Peyer's patch (tissue), 4 donors: ENCODE results near the gene IGF2BP2. TPM values are rescaled to one million over a fixed set of nuclear protein-coding genes. Genes with fewer than 3 reads are reported as not detected.

Experiments used
- DNase-seq, 3 donors: peaks; one replicate each; pipeline ENCODE4 v3.0.0-alpha.2; 2017 to 2019
- H3K27ac ChIP-seq, 4 donors: fragments of 200-600 bp; sonication (generic); one replicate each; pipeline ENCODE4 v1.5.1; 2016 to 2019
- H3K27me3 ChIP-seq, 2 donors: fragments of 200-600 bp; sonication (generic); one replicate each; pipeline ENCODE4 v1.5.1; 2019
- H3K36me3 ChIP-seq, 3 donors: fragments of 200-600 bp; sonication (generic); one replicate each; pipeline ENCODE4 v1.5.1; 2016 to 2019
- H3K4me1 ChIP-seq, 4 donors: fragments of 200-600 bp; sonication (generic); one replicate each; pipeline ENCODE4 v1.5.1; 2016 to 2019
- H3K4me3 ChIP-seq, 4 donors: fragments of 200-600 bp; sonication (generic); 1 replicate in 3 of 4; 2 replicates in 1 of 4; pipeline ENCODE4 v1.5.1; 2016 to 2019; ENCODE audit warnings: mild to moderate bottlenecking in 1 of 4
- H3K9me3 ChIP-seq, 4 donors: fragments of 200-600 bp; sonication (generic); one replicate each; pipeline ENCODE4 v1.5.1; 2016 to 2019; ENCODE audit warnings: mild to moderate bottlenecking in 1 of 4
- POLR2A ChIP-seq, 2 donors: fragments of 450-650 bp; IDR thresholded peaks; one replicate each; pipeline ENCODE4 v1.5.1; 2017; ENCODE audit warnings: antibody characterized with exemption in 2 of 2, mild to moderate bottlenecking in 2 of 2, moderate library complexity in 2 of 2
- total RNA-seq, 4 donors: library from RNA; depleted of rRNA; stranded (reverse); fragments of >200 nt; gene quantifications; one replicate each; pipeline ENCODE4 v1.1.0, GENCODE V29; 2016
- TF ChIP-seq, protein P1 (sequence below), 6 experiments: fragments of 450-650 bp in 4 of 6; fragments of 200-600 bp in 2 of 6; sonication (generic) in 1 of 6; IDR thresholded peaks; one replicate each; pipeline ENCODE4 v1.5.1; 2017 to 2019; ENCODE audit warnings: antibody characterized with exemption in 6 of 6, mild to moderate bottlenecking in 3 of 6, moderate library complexity in 1 of 6

Gene IGF2BP2
- total RNA-seq, 4 donors from 2014 or later = 61.9 to 116 (median 99.8) TPM

DNA sequence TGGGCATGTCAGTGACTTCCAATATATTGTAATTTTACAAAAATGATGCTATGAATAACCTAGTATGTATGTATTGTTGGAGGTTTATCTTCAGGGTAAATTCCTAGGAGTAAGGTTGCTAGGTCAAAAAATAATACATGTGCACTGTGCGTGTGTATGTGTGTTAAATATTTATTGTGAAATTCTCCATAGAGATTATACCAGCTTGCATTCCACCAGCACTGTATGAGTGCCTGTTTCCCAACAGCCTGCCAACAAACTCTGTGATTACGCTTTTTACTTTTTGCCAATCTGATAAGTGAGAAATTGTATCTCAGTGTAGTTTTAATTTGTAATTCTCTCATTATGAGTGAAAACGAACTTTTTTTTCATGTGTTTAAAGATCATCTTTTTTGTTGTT lies 12.6 kb upstream of the IGF2BP2 start:
- H3K9me3 ChIP-seq = no peaks in the 10 kb centered on the region
- TF ChIP-seq POLR2A (IDR thresholded peaks at IDR 0.05) = no peak
- TF ChIP-seq, protein P1, sequence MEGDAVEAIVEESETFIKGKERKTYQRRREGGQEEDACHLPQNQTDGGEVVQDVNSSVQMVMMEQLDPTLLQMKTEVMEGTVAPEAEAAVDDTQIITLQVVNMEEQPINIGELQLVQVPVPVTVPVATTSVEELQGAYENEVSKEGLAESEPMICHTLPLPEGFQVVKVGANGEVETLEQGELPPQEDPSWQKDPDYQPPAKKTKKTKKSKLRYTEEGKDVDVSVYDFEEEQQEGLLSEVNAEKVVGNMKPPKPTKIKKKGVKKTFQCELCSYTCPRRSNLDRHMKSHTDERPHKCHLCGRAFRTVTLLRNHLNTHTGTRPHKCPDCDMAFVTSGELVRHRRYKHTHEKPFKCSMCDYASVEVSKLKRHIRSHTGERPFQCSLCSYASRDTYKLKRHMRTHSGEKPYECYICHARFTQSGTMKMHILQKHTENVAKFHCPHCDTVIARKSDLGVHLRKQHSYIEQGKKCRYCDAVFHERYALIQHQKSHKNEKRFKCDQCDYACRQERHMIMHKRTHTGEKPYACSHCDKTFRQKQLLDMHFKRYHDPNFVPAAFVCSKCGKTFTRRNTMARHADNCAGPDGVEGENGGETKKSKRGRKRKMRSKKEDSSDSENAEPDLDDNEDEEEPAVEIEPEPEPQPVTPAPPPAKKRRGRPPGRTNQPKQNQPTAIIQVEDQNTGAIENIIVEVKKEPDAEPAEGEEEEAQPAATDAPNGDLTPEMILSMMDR (IDR thresholded peaks at IDR 0.05) = no peak
- no peak overlapping the region for H3K27ac ChIP-seq
- H3K4me3 ChIP-seq = no peak overlapping the region
- DNase-seq = no peak
- no peaks in the 10 kb centered on the region for H3K36me3 ChIP-seq
- no peaks in the 10 kb centered on the region for H3K27me3 ChIP-seq
- peaks cover 0 to 4% (median 0%) of the 10 kb centered on the region in 4 donors for H3K4me1 ChIP-seq

DNA sequence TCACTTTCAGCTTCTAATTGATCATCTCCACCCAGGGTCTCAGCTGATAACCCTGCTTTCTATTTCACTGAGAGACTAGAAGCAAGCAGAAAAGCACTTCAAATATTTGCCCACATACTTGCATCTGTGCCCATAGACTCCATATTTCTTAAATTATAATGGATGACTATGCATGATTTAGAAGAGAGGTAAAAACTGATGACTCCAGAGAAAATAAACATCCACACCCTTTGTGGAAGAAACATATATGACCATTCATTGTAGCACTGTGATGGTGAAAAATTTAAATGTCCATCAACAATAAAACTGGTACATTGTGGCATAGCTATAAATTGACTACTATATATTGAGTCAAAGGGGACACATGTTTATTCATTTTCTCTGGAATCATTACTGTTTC lies 7.1 kb upstream of the IGF2BP2 start:
- no peak for TF ChIP-seq POLR2A (IDR thresholded peaks at IDR 0.05)
- TF ChIP-seq, protein P1 (IDR thresholded peaks at IDR 0.05) = no peak
- no peaks in the 10 kb centered on the region for H3K36me3 ChIP-seq
- no peaks in the 10 kb centered on the region for H3K27me3 ChIP-seq
- H3K9me3 ChIP-seq = no peaks in the 10 kb centered on the region
- no peak for DNase-seq
- no peaks in the 10 kb centered on the region for H3K4me1 ChIP-seq
- H3K4me3 ChIP-seq = no peak overlapping the region
- H3K27ac ChIP-seq = no peak overlapping the region

DNA sequence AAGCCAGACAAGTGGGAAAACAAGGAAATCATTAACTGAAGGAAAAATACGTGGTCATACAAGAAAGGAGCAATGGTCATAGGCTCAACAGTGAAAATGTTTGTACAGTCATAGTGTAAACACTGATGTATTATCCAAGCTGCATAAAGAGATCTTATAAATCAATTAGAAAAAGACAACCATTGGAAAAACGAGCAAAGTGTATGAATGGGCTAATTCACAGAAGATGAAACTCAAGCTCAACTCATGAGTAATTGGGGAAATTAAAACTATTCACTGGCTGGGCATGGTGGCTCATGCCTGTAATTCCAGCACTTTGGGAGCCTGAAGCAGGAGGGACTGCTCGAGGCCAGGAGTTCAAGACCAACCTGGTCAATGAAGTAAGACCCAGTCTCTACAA lies 6.4 kb upstream of the IGF2BP2 start:
- Histone ChIP-seq H3K36me3 (no peaks in the 10 kb centered on the region), H3K27ac (no peak overlapping the region), H3K9me3 (no peaks in the 10 kb centered on the region), H3K4me1 (no peaks in the 10 kb centered on the region), H3K27me3 (no peaks in the 10 kb centered on the region), H3K4me3 (no peak overlapping the region)
- no peak for DNase-seq
- TF ChIP-seq POLR2A (IDR thresholded peaks at IDR 0.05) = no peak
- TF ChIP-seq, protein P1 (IDR thresholded peaks at IDR 0.05) = no peak

DNA sequence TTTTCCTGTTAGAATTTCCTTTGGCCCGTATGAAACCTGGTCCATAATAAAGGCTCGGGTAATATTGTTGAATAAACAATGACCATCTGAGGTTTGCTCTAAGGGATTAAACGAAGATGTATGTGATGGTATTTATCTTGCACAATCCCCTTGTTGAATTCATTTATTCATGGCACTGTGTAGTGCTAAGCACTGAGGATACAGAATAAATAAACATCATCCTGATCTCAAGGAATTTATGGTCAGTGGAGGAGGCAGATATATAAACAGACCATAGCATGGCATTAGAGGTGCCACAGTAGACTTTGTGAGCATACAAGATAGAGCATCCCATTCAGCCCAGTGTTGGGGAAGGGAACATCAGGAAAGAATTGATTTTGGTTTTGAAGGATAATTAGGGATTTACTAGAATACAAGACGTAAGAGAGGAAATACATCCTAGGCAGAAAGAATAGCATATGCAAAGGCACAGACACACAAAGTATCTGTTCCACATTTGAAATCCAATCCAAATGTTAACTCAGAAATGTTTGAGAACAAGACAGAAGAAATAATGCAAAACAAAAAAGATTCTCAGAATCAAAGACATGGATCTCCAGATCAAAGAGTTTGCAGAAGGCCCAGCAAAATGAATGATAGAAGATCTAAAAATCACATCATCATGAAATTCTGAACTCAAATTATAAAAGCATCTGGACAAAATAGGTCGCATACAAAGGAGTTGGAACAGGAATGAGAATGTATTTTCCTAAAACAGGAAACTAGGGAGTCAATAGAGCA lies 5.4 kb upstream of the IGF2BP2 start:
- no peaks in the 10 kb centered on the region for H3K9me3 ChIP-seq
- no peak overlapping the region for H3K4me3 ChIP-seq
- H3K4me1 ChIP-seq = peaks cover 0 to 7% (median 0%) of the 10 kb centered on the region in 4 donors
- DNase-seq = no peak
- no peaks in the 10 kb centered on the region for H3K36me3 ChIP-seq
- H3K27me3 ChIP-seq = no peaks in the 10 kb centered on the region
- TF ChIP-seq, protein P1 (IDR thresholded peaks at IDR 0.05) = no peak
- TF ChIP-seq POLR2A (IDR thresholded peaks at IDR 0.05) = no peak
- H3K27ac ChIP-seq = no peak overlapping the region

DNA sequence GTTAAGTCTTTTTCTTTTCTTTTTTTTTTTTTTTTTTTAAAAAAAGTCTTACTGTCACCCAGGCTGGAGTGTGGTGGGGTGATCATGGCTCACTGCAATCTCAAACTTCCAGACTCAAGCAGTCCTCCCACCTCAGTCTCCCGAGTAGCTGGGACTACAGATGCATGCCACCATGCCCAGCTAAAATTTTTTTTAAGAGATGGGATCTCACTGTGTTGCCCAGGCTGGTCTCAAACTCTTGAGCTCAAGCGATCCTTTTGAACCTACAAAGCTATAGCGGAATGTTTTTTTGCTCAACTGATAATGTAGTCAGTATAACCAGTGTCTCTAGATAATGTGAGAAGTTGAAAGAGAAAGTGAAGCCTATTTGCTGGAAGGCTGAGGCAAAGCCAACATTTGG lies 3.9 kb upstream of the IGF2BP2 start:
- no peak for DNase-seq
- Histone ChIP-seq H3K27me3 (no peaks in the 10 kb centered on the region), H3K4me3 (no peak overlapping the region), H3K4me1 (peaks cover 0 to 11% (median 0%) of the 10 kb centered on the region in 4 donors), H3K27ac (no peak overlapping the region), H3K36me3 (no peaks in the 10 kb centered on the region), H3K9me3 (no peaks in the 10 kb centered on the region)
- TF ChIP-seq, protein P1 (IDR thresholded peaks at IDR 0.05) = no peak
- no peak for TF ChIP-seq POLR2A (IDR thresholded peaks at IDR 0.05)
